ENCODE measurements around the gene EDIL3. TPM values are rescaled to one million over a fixed set of nuclear protein-coding genes. Genes with fewer than 3 reads are reported as not detected.
A peak's percentile ranks its signal among the peaks of the same experiment; 100 is the strongest.

The EDIL3 gene
- total RNA-seq, 1 donor from 2014 or later: 220 TPM

DNA sequence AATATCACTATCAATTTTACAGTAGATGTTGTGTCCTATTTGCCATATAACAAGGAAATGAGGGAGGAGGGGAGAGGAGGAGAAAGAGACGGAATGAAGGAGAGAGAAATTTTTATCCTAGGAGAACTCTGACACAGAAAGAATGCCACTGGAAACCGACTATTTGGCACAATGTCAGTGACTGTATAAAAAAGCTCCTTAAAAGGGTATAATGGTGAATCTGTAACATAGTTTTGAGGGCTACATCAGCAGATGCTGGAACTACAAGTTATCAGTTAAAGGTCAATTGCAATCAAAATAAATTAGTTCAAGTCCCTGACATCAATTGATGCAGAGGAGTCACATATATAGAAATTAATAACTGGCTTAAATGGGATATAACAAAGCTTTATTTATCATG is 5.7 kb downstream of the EDIL3 start:
- TF ChIP-seq, protein P1, sequence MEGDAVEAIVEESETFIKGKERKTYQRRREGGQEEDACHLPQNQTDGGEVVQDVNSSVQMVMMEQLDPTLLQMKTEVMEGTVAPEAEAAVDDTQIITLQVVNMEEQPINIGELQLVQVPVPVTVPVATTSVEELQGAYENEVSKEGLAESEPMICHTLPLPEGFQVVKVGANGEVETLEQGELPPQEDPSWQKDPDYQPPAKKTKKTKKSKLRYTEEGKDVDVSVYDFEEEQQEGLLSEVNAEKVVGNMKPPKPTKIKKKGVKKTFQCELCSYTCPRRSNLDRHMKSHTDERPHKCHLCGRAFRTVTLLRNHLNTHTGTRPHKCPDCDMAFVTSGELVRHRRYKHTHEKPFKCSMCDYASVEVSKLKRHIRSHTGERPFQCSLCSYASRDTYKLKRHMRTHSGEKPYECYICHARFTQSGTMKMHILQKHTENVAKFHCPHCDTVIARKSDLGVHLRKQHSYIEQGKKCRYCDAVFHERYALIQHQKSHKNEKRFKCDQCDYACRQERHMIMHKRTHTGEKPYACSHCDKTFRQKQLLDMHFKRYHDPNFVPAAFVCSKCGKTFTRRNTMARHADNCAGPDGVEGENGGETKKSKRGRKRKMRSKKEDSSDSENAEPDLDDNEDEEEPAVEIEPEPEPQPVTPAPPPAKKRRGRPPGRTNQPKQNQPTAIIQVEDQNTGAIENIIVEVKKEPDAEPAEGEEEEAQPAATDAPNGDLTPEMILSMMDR (IDR thresholded peaks at IDR 0.05; ENCODE audit: partially characterized antibody, unreplicated experiment): no peak
- peak overlapping the region; percentile 56 for H3K4me3 Mint-ChIP-seq (ENCODE audit: unreplicated experiment)
- H3K36me3 Mint-ChIP-seq (ENCODE audit: unreplicated experiment): no peaks in the 10 kb centered on the region
- H3K9me3 Mint-ChIP-seq (ENCODE audit: unreplicated experiment): peaks cover 15% of the 10 kb centered on the region
- peaks cover 13% of the 10 kb centered on the region for H3K27me3 Mint-ChIP-seq (ENCODE audit: unreplicated experiment)
- peaks cover 12% of the 10 kb centered on the region for H3K4me1 Mint-ChIP-seq (ENCODE audit: low read depth, unreplicated experiment)
- no peak overlapping the region for H3K27ac Mint-ChIP-seq (ENCODE audit: unreplicated experiment)
- DNase-seq: no peak

DNA sequence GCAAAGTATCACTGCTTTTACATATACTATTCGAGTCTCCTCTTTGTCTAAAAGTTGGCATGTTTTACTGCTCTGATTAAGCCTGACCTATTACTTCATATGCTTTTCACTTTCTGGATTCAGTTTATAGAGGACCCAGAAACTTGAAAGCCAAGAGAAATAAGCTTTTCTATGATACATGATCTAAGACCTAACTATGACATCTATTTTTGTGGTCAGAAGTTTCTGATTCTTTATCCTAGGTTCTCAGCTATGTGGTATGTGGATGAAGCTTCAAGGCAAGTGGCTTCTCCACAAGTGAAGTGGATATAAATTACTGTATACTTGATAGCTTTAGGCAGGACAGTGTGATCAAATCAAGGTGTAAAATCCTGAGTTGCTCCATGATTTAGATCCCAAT is 6.3 kb downstream of the EDIL3 start:
- H3K27me3 Mint-ChIP-seq (ENCODE audit: unreplicated experiment): peaks cover 13% of the 10 kb centered on the region
- no peaks in the 10 kb centered on the region for H3K36me3 Mint-ChIP-seq (ENCODE audit: unreplicated experiment)
- TF ChIP-seq, protein P1 (IDR thresholded peaks at IDR 0.05; ENCODE audit: partially characterized antibody, unreplicated experiment): no peak
- no peak overlapping the region for H3K27ac Mint-ChIP-seq (ENCODE audit: unreplicated experiment)
- peaks cover 14% of the 10 kb centered on the region for H3K9me3 Mint-ChIP-seq (ENCODE audit: unreplicated experiment)
- H3K4me1 Mint-ChIP-seq (ENCODE audit: low read depth, unreplicated experiment): peaks cover 12% of the 10 kb centered on the region
- DNase-seq: no peak
- no peak overlapping the region for H3K4me3 Mint-ChIP-seq (ENCODE audit: unreplicated experiment)

DNA sequence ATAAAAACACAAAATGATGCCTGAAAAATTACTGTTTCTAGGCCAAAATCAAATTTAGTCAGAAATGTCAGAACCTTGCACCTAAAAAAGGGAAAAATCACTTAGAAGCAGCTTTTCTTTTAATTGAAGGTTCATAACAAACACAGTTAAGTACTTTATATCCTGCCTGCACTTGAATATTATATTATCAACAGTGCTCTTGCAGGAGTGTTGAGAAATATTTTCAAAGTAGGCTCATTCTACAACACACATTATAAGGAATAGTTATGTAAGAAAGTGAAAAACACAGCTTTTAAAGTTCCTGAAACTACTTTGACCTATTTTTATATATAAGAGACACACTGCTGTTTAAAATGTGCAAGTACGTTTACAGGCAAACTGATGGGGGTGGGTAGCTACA is 8.3 kb downstream of the EDIL3 start:
- DNase-seq: no peak
- Mint-ChIP-seq H3K4me3 (ENCODE audit: unreplicated experiment) (no peak overlapping the region), H3K27me3 (ENCODE audit: unreplicated experiment) (no peaks in the 10 kb centered on the region), H3K4me1 (ENCODE audit: low read depth, unreplicated experiment) (peaks cover 12% of the 10 kb centered on the region), H3K36me3 (ENCODE audit: unreplicated experiment) (no peaks in the 10 kb centered on the region), H3K27ac (ENCODE audit: unreplicated experiment) (no peak overlapping the region), H3K9me3 (ENCODE audit: unreplicated experiment) (no peaks in the 10 kb centered on the region)
- TF ChIP-seq, protein P1 (IDR thresholded peaks at IDR 0.05; ENCODE audit: partially characterized antibody, unreplicated experiment): no peak

DNA sequence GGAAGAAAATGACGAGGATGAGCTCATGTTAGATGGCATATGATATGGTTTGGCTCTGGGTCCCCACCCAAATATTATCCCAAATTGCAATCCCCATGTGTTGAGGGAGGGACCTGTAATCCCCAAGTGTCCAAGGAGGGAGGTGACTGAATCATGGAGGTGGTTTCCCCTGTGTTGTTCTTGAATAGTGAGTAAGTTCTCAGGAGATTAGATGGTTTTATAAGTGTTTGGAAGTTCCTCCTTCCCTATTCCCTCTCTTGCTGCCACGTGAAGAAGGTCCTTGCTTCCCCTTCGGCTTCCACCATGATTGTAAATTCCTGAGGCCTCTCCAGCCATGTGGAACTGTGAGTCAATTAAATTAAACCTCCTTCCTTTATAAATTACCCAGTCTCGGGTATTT is 10.1 kb downstream of the EDIL3 start:
- Mint-ChIP-seq H3K27ac (ENCODE audit: unreplicated experiment) (no peak overlapping the region), H3K27me3 (ENCODE audit: unreplicated experiment) (no peaks in the 10 kb centered on the region), H3K4me3 (ENCODE audit: unreplicated experiment) (no peak overlapping the region), H3K36me3 (ENCODE audit: unreplicated experiment) (no peaks in the 10 kb centered on the region), H3K9me3 (ENCODE audit: unreplicated experiment) (no peaks in the 10 kb centered on the region), H3K4me1 (ENCODE audit: low read depth, unreplicated experiment) (peaks cover 12% of the 10 kb centered on the region)
- DNase-seq: no peak
- TF ChIP-seq, protein P1 (IDR thresholded peaks at IDR 0.05; ENCODE audit: partially characterized antibody, unreplicated experiment): no peak

- no peaks in the 10 kb centered on the region for H3K9me3 Mint-ChIP-seq (ENCODE audit: unreplicated experiment)
- no peak for DNase-seq
- H3K4me3 Mint-ChIP-seq (ENCODE audit: unreplicated experiment): no peak overlapping the region
- H3K4me1 Mint-ChIP-seq (ENCODE audit: low read depth, unreplicated experiment): peaks cover 5% of the 10 kb centered on the region
- H3K36me3 Mint-ChIP-seq (ENCODE audit: unreplicated experiment): no peaks in the 10 kb centered on the region
- no peaks in the 10 kb centered on the region for H3K27me3 Mint-ChIP-seq (ENCODE audit: unreplicated experiment)
- H3K27ac Mint-ChIP-seq (ENCODE audit: unreplicated experiment): no peak overlapping the region
- TF ChIP-seq, protein P1 (IDR thresholded peaks at IDR 0.05; ENCODE audit: partially characterized antibody, unreplicated experiment): no peak
Measured at GRCh38 chr5:84373506-84373905, 11.2 kb downstream of the EDIL3 start.
